Brain pericyte (primary cell): ENCODE data around the gene CCIN.

Experiments used
- DNase-seq: peaks from one replicate; pipeline ENCODE4 v3.0.0-alpha.2; 2012; ENCODE audit warnings: low read depth, low spot score

CCIN gene

DNA sequence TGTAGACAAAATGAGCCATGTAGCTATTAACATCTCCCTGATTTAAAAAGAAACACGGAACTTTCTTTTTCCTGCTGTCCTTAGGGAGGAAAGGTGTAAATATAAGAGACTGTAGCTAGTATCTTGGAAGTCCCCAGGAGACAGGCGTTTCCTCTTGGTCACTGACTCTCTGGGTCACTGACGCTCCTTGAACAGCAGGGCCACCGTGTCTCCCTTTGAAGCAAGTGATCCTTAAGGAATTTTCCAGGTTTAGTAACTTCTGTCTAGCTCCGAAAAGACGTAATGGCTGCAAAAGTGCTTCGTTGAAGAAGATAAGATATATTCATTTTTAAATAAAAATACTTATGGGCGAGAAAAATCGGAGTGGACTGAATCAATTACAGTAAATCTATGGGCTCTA is 20.8 kb downstream of the CCIN start:
- DNase-seq: no peak

DNA sequence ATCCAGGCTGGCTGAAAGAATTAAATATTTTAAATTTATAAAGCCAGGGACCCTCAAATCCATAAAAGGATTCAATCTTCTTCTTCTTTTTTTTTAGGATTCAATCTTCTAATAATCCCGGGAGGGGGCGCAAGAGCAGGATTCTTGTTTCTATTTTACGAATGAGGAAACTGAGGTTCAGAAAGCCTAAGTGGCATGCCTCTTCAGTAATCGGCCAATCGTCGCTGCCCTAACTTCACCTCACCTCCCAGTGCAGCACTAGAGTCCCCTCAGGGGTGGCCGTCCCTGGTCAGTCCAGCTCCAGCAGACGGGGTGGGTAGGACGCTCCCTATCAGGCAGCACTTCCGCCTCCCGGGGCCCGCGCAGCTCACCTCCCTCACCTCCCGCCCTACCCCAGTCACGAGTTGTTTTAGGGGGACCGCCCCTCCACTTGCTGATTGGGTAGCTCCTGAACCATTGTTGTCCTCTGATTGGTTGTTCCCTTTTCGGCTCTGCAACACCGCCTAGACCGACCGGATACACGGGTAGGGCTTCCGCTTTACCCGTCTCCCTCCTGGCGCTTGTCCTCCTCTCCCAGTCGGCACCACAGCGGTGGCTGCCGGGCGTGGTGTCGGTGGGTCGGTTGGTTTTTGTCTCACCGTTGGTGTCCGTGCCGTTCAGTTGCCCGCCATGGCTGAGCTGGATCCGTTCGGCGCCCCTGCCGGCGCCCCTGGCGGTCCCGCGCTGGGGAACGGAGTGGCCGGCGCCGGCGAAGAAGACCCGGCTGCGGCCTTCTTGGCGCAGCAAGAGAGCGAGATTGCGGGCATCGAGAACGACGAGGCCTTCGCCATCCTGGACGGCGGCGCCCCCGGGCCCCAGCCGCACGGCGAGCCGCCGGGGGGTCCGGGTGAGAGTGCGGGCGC is 21.5 kb downstream of the CCIN start, which contains the start of gene CLTA:
CLTA (plus strand) TSS at position 534 of the 902 bp plus-strand sequence; CDS start at position 670, 136 bp downstream.
- DNase-seq: peak; percentile 89

DNA sequence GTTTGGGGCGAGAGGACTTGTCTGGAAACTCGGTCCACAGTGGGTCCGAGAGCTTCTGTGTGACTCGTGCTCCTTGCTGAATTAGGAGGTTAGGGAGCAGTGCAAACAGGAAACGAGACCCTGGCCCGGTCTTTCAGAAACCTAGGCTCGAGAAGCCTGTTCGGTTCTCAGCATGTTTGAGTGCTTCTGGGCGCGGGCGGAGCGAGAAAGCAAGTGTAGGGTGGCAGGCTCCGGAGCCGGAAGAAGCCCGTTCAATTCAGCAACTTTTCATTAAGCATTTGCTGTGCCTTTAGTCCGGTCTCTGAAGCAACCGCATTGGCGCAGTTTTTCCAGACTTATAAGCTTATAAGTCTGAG is 22.1 kb downstream of the CCIN start:
- no peak for DNase-seq

DNA sequence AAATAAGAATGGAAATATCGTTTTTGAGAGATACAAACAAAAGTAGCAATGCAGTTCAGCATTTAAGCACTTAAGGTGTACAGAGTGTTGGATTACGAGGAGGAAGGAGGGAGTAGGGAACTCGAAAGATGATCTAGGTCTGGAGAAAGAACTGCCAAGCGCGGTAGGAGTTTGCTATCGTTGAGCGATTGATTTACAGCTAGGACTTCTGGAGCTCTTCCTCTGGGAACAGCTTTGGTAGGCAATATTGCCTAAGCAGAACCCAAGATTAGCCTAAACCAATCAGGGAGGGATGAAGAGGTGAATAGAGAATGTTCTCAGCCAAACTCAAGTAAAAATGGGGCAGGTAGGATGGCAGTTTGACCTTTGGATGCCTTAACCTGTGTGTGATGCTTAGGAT is 22.5 kb downstream of the CCIN start:
- no peak for DNase-seq

DNA sequence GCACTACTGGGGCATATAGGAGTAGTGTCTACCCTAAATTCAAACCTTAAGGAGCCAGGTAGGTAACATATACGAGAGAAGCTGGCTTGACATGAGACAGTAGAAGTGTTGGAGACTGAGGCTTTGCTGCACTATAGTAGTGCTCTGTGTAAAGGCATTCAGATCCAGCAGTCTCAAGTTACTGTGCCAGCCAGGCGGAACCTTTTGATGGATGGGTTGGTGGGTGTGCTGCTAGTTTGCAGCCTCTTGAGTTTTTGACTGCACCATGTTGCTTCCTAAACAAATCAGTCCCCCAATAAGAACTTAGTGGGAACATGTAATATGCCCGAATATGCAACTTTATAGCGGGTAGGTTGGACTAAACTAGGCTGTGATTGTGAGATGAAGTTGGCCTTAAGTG is 23.0 kb downstream of the CCIN start:
- DNase-seq: no peak

DNA sequence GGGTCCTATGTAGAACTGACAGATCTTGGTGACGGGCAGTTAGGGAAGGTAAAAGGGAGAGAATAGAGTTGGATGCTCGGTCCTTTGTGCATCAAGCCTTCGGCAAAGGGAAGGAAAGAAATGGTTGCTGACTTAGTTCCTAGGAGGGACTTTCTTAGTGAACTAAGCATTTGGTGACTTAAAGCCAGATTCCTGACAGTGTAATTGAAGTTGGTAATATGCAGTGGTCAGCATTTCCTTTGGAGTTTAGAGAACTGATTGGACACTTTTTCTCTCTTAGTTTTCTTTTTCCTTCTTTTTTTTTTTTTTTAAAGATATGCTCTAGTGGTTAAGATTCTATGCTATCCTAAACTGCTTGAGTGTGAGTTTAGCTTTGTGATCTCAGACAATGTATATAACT is 23.8 kb downstream of the CCIN start:
- DNase-seq: no peak

DNA sequence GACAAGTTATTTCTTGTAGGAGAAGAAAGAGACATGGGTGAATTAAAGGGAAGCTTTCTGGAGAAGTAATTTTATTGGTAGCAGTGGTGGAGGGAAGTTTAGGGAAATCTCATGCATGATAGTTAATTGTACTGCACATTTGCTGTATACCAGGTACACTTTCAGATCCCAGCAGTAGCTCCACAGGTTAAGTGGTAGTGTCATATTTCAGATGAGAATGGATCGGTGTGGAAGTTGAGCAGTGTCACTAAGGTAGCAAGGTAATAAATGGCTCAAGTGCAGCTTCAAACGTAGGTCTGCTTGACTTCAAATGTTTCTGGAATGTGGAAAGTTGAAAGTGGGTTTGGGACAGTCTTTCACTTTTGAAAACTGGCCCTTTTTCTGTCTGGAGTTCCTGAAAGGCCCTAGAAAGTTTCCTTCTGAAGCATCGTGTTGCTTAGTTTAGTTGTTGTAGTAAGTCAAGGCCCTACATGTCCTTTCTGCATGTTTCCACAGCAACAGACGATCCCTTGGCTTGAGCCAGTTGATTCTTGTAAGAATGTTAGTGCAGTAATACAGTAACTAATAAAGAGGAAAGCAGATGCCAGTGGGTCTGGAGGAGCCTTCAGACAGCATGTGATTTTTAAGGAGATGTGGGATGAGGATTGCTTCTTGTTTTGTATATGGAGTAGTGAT is 25.3 kb downstream of the CCIN start:
- no peak for DNase-seq

DNA sequence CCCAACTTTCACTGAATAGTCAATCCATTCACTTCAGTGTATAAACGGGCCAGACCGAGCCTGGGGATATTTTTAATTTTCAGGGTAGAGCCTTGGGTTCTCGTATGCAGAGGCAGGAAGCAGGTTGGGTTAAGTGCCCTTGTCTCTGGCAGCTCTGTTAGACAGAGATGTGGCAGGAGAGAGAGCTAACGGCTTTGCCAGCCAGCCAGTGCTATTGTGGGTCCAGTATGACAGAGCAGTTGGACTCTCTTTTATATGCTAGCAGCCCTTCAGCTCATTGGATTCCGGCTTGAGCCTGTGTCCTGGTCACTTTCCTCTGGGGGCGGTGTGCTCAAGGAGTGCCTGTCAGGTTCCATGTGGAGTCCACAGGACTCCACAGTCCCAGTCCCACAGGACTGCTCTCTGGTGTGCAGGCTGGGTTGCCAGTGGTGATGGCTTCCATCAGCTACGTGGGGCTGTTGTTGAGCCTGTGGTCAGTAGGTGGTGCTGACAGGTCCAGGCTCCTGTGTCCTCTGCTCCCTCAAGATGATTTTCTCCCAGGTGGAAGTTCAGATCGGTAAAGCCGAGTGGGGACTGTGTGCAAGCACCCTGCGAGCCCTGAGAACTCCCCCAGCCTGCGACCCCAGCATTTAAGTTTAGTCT is 35.8 kb downstream of the CCIN start:
- DNase-seq: no peak

DNA sequence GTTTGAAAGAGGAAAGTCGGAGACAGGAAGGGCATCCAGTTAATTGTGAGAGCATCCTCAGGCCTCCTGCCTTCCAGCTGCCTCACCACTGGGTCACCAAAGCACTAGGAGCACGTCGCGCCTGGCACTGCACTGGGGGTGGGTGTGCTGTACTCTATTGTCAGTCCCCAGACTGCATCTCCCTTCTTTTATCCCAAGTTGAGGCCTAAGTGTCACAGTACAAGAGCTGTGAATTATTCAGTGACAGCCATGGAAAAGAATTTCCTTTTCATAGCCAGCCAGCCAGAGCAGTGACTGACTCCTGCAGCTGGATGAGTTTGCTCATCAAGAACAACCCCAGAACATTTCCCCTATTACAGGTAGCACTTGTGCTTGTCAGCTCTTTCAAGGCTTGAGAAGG is 37.8 kb downstream of the CCIN start:
- no peak for DNase-seq

DNA sequence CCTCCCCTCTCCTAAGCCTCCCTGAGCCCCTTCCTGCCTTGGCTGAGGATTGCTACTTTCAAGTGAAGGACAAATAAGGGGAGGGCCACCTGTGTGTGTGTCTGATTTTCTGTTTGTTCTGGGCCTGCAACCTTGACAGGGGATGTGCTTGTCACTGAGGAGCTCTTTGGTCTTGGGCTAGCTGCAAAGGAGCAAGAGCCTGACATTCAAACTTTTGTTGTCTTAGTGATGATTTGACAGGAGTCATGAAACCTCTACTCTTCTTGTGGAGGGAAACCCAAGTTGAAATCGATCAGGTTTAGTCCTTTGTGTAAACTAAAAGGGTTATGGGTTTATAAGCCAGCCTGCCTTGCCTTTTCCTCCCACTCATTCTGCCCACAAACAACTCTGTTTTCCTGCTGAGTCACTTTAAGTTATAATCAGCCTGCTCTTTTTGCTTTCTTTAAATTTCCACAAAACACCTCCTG is 38.4 kb downstream of the CCIN start:
- no peak for DNase-seq

DNA sequence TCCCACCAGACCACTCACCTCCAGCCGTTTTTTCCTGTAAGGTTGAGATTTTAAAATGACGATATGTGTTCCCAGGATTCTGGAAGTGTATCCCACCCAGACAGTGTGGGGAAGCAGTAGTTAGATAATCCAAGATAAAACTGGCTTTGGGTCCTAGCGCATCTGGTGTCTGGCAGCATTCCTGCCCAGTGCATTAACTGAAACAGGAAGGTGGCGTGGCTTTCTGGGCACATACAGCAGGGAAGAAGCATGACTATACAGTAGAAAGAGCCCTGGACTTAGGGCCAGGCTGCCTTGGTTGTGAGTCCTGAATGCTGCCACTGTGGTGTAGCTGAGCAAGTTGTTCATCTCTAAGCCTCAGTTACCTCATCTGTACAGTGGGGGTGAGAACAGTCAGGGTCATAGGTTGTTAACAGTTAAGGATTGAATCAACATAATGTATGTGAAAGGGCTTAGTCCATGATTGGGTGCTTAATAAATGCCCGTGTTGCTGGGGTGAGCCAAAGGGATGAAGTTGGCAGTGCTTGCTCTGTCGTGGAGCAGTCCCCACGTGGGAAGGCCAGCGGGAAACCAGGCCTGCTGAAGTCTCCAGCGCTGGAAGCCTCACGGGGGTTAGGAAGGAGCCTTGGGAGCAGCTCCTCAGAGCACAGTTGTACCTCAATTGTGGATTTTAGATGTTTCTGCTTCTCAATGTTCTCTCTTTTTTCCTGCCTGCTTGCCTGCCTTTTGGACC is 39.5 kb downstream of the CCIN start:
- no peak for DNase-seq

DNA sequence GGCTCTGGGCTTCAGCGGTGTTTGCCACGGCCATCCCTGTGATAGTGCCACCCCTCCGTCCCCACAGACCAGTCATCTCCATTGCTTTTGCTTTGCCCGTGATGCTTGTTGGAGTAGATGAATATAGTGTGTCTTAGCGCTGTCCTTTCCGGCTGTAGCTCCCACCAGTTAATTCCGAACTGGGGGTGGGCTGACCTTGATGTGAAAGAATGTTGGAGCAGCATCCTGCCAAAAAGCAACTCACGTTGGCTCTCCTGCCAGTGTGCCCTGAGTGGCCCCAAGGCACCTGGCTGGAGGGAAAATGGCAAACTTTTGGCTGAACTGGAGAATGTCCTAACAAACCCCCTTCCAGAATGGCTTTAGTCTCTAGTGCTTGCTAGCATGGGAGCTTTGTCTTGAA is 41.5 kb downstream of the CCIN start:
- no peak for DNase-seq

DNA sequence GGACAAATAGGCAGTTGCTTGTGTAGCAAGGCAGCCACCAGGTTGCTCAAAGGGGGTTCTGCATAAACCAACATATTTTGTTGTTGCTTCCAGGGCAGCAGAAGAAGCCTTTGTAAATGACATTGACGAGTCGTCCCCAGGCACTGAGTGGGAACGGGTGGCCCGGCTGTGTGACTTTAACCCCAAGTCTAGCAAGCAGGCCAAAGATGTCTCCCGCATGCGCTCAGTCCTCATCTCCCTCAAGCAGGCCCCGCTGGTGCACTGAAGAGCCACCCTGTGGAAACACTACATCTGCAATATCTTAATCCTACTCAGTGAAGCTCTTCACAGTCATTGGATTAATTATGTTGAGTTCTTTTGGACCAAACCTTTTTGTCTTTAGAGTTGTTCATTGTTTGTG is 42.3 kb downstream of the CCIN start:
- no peak for DNase-seq

DNA sequence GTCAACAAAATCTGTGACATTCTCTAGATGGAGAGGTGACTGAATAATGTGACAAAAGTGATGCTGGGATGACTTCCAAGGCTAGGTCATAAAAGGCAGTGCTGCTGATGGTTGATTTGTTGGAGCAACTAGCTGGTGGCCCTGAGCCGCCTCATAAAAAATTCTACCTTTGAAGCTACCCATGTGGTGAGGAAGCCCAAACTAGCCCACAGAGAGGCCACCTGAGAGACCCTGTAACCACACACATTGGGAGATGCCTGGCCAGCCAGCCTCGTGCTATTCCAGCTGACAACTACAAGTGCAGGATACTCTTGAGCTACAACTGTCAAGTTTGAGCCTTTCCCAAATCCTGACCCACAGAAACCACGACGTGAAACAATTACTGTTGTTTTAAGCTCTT is 44.2 kb downstream of the CCIN start:
- no peak for DNase-seq

DNA sequence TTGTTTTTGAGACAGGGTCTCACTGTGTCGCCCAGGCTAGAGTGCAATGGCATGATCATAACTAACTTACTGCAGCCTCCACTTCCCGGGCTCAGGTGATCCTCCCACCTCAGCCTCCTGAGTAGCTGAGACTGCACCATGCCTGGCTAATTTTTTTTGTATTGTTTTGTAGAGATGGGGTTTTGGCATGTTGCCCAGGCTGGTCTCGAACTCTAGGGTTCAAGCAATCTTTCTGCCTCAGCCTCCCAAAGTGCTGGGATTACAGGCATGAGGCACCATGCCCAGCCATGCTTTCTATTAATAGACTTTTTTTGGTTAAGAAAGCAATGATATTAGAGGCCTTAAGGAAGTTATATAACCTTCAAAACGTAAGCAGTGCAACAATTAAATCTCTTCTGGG is 44.8 kb downstream of the CCIN start:
- no peak for DNase-seq

DNA sequence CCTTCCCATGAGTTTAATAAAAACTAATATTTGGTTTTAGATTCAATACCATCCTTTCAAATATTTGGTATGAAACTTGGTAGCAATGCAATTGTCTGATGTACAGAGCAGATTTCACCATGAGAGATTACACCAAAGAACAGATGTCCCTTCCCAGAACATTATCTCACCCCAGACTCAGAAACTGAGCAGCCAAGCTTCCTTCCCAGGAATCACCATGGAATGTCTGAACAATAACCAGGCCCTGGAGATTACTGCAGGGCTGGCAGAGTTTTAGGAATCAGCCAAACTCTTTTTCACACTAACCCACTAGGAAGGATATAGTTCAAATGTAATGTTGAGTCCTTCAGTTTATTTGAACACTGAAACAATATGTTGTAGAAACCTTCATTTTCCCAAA is 45.4 kb downstream of the CCIN start:
- no peak for DNase-seq

DNA sequence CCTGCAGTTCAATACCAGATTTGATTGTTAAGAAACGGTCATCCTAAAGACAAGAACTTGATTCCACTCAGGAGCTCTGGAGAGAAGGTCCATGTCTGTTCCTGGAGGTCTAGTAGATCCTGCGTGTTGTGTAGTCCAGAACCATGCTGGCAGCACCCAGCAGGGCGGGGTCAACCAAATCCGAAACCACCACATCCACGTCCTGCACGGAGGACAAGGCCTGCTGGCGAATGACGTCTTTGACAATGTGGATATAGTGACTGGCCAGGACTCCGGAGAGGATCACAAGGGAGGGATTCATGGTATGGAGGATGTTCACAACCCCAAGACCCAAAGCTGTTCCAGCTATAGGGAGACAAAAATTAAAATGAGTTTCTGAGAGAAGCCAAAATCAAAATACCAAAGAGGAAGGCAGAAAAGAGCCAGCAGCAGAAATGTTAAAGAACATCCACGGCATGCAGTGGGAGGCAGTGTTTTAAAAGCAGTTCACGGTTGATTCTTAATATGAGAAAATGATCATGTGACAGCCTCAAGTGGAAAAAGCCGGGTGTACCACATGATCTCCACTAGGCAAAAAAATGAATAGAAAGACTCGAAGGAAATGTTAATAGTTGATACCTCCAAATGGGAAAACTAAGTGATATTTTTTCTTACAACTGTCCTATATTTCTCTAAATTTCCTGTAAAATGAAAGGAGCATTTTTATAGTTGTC is 48.2 kb downstream of the CCIN start:
- no peak for DNase-seq

DNA sequence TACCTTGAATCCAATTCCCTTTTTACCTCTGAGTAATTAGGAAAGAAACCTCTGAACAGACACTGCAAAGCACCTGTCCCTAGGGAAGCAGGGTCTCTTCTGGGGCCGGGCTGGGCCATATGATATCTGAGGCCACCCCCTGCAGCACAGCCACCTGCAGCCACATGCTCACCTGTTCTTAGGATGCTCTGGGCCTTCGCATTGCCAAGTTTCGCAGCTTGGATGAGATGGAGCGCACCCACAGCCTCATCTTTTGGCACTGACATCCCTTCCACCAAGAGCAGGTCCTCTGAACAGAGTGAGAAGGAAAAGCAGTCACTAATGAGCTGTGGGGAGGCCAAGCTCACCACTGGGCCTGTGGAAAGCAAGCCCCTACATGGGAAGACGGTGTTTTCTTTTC is 48.8 kb downstream of the CCIN start:
- DNase-seq: no peak

DNA sequence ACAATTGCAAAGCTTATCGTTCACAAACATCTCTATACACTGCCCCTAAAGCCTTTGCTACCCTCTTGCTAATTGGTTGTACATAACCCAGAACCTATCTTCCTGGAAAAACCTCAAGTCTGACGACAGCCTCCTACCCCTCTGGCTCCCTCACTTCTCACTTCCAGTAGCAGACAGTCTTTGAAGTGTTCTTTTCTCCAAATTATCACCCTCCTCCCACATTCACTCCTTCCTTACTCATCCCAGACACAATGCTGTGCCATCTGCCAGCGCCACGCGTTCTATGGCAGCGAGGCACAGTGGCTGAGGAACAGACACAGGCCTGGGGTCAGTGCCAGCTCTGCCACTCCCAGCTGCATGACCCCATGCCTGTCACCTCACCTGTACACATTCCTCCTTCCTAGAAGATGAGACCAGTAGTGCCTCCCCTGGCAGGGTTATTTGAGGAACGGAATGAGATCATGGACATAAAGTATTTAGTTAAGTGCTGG is 49.3 kb downstream of the CCIN start:
- DNase-seq: no peak
